CD4-positive, alpha-beta T cell treated with Interleukin-12 subunit alpha and Interleukin-12 subunit beta, for 1 hour (primary cell): ENCODE data around the gene TENM4.

ENCODE experiments used
- DNase-seq: peaks from one replicate; pipeline ENCODE4 v3.0.0-alpha.2; 2020

Gene TENM4

DNA sequence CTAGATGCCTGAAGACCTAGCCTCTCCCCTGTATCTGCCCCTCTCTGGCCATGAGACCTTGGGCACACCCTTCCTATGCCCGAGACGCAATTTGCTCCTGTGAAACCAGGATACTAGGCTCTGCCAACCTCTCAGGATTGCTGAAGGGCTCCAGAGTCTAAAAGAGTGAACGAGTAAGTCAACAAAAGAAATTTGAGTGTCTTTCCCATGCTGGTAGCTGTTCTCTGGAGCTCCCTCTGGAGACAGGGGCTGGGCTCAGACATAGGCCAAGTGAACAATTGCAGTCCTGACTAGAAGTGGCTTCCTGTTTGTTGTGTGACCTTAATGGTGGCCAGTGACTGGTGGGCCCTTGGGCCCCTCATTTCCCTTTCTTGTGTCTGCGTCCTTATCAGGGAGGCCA is 677.2 kb downstream of the TENM4 start:
- no peak for DNase-seq

GRCh38 chr11:78762105-78762504 is 678.7 kb downstream of the TENM4 start:
- no peak for DNase-seq

DNA sequence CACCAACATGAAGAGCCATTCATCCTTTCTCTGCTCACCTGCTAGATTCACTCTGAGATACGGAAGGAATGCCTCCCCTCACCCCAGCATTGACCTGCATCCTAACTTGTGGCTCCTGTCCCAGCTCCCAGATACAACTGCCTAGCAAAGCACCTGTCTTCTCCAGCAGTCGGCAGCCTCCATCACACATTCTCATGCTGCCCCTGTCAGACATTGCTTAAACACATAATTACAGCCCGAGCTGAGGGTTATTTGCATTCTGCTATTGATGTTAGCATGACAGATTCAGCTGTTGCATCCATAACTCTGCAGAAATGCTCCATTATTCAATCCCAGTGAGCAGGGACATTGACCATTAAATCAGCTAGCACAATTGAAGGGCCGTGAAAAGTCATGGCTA is 681.8 kb downstream of the TENM4 start:
- DNase-seq: no peak

- no peak for DNase-seq
These were observed 687.5 kb downstream of the TENM4 start for GRCh38 chr11:78753297-78753696.

- no peak for DNase-seq
These were observed 688.3 kb downstream of the TENM4 start for GRCh38 chr11:78752494-78752893.

GRCh38 chr11:78748918-78749690 is 691.7 kb downstream of the TENM4 start:
- DNase-seq: no peak

GRCh38 chr11:78744949-78745348 is 695.9 kb downstream of the TENM4 start:
- no peak for DNase-seq

- DNase-seq: no peak
These were observed 696.6 kb downstream of the TENM4 start for GRCh38 chr11:78744202-78744601.

DNA sequence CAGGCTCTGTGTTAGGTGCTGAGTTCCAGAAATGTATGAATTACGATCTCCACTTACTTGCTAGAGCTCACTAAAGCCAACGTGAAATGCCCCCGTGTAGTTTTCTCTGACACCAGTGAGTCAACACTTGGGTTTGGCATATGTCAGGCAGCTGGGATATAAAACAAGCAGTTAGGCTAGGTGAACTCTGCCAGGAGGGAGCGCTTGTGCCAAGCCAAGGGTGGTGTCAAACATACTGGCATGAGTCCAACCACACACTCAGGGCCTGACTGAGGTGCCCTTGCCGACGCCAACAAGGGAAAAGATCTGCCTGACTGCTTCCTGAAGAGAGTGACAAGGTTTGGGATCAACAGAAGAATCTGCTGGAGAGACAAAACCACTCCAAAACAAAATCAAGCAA is 698.4 kb downstream of the TENM4 start:
- no peak for DNase-seq

GRCh38 chr11:78741741-78742140 is 699.1 kb downstream of the TENM4 start:
- DNase-seq: no peak

DNA sequence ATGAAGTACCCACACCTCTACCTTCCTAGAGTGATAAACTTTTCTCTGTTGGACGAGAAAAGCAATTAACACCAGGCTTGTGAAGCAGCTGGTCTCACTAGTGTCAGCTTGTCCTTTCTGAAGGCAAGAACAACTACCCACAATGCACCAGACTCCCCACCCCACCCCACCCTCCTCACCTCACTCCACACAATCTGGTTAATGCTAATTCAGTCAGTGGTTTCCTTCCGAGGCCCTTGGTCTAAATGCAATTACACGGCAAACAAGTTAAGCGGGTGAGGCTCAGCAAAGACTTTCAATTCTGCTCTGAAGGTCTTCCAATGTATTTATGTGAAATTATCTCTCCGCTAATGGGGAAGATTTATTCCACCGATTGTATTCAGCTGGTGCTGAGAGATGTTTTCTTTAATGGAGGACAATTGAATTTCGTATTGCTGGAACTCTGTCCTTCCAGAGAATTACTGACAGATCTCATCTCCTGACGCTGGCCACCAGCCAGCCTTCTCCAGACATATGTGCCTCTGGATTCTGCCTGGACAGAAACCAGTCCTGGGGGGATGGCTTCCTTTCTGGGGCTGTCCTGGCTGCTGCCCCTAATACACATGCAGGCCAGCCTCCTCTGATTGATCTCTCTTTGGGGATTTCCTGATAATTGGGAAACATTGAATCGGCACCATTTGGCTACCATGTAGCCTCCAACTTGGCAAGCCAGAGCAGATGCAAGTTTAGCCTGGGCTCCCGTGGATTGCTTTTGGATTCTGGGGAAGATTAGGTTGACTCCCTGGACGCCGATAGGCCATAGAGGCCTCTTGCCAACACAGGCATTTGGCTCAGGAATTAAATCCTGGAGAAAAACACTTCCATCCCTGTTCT is 700.4 kb downstream of the TENM4 start:
- DNase-seq: no peak

DNA sequence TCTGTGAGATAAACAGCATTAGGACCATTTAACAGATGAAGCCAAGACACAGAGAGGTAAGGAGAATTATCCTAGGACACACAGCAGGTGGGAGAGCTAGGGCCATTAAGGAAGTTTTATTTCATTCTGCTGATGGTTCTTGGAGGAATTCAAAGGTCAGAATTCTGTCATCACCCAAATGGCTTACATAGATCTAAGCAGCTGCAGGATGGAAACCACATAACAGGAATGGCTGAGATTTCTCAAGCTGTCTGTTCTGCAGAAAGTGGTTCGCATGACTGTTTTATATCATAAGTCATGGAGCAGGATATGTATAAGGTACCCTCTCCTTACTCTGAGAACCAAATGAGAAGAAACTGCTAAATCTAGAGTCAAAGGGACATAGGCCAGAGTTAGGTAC is 702.9 kb downstream of the TENM4 start:
- DNase-seq: no peak

GRCh38 chr11:78737301-78737700 is 703.5 kb downstream of the TENM4 start:
- no peak for DNase-seq

GRCh38 chr11:78735711-78736110 is 705.1 kb downstream of the TENM4 start:
- DNase-seq: no peak

- no peak for DNase-seq
These were observed 707.8 kb downstream of the TENM4 start for GRCh38 chr11:78733031-78733430.

- DNase-seq: no peak
These were observed 708.6 kb downstream of the TENM4 start for GRCh38 chr11:78732246-78732645.

DNA sequence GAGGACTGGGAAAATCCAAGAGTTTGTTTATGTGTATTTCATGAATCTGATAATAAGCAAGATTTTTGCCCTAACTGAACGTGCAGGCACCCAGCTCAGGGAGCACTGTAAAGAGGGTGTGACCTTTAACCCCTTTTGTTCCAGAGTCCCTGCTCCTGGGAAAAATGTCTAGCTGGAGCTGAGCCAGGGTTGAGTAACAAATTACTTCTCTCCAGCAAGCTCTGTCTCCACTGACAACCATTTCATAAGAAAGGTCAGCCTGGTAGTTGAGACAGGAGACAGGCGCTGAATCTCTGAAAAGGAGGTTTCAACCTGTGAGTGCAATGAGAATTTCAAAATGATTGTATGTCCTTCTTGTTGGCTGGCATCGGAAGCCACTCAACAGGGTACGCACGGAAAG is 709.8 kb downstream of the TENM4 start:
- no peak for DNase-seq

DNA sequence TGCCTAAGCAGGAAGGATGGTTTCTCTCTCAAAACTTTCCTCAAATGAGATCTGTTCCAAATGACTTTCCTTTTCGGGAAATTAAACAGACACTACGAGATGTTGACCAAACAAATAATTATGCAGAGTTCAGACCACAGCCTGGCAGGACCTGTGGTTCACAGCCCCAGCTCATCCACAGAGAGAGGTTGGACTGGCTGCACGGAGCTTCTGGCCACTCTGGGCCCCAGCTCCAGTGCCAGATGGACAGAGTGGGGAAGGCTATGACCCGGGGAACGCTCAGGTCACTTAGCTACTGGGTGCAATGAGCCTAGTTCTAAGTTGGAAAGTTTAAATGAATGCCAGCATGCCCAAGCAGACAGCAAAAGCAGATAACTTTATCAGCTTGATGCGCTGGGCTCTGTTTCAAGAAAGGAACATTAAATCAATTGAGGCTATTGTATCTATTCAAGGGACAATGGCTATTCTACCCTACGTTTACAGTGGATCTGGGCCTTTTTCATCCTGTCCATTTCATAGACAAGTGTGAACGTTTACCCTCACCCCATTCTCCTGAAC is 710.5 kb downstream of the TENM4 start:
- DNase-seq: no peak

- DNase-seq: no peak
These were observed 713.0 kb downstream of the TENM4 start for GRCh38 chr11:78727816-78728215.

DNA sequence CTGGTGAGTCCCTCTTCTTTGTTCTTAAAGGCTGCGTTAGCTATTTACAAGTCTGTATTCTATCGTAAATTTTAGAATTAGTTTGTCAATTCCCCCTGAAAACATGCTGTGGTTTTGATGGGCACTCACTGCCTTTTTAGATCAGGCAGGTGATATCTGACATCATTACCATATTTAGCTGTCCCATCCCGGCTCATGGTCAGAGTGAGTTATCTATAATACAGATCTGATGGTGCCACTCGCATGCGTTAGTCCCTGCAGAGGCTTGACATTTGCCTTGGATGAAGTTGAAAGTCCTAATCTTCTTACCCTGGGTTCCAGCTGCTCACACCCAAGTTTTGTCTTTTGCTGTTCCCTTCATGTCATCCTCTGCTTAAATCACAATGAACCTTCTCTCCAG is 715.6 kb downstream of the TENM4 start:
- DNase-seq: no peak

DNA sequence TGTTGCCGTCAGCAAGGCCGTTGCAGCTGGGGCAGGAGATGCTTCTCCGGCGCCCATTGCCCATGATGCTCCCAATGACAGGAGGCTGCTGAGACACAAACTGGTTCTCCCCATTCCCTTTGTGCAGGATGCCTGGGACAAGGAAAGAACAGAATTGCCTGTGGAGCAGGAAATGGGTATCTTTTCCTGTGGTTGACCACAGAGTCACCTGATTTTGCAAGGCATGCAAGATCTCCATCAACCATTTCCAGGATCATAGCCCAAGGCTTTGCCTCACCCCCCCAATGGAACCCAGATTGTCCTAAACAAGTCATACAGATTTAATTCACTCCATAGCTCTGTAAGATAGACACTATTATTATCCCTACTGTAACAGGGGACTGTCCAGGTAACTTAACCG is 718.0 kb downstream of the TENM4 start:
- no peak for DNase-seq

DNA sequence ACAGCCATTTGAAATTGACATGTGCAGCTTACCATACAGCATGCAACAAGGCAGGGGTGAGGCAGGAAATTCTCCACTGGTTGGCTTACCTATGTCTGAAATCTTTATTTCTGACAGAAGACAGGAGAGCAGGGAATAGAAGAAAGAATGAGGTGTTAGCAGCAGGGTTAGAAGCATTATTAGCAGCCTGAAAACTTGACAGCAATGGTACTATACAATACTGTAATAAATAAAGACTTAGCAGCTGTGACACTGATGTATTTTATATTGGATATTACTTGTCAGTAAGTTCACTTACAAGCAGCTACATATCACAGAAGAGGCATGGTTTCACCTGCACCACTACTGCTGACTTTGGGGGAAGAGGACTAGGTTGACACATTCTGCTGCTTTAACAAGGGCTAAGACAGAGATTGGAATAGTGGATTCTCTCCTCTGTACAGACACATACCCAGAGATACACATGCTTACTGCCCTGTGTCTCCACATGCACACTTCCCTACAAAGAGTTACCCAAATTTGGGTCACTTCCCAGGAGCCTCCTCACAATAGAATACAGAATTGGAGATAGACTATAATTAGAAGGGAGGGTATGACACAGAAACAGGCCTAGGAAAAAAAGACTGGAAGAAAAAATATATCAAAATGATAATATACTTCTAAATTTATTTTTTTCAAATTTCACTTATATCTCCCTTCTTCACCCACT is 720.4 kb downstream of the TENM4 start:
- DNase-seq: no peak

DNA sequence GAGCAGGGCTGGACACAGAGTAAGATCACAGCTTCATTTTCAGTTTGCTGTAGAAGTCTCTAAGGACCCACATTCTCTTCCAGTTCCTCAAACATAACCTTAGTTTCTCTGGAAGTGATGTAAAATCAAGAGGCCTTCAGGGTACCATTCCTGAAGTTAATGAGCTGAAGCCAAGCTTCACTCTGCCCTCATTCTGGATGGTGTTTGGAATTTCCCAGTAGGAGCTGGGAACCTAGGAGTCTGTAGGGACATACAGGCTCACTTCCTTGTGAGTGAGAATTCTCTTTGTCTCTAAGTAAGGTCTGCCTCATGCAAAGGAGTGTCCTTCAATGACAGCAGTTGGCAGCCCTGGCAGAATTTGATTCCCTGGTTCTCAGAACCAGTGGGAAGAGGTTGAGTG is 723.8 kb downstream of the TENM4 start:
- no peak for DNase-seq
